HepG2 (cell line): ENCODE measurements around the gene NOS1. TPM values are rescaled to one million over a fixed set of nuclear protein-coding genes. Genes with fewer than 3 reads are reported as not detected.
A peak's percentile ranks its signal among the peaks of the same experiment; 100 is the strongest.

ENCODE experiments used
- CC2D1A ChIP-seq: sonication (generic); formaldehyde crosslinking; IDR thresholded peaks from 2 replicates; pipeline ENCODE4 v1.8.1; 2023; ENCODE audit warnings: mild to moderate bottlenecking, missing genetic modification reagents
- CCDC6 ChIP-seq: sonication (generic); formaldehyde crosslinking; IDR thresholded peaks from 2 replicates; pipeline ENCODE4 v1.8.1; 2022; ENCODE audit warnings: mild to moderate bottlenecking, missing genetic modification reagents, moderate library complexity
- CENPX ChIP-seq: sonication (generic); formaldehyde crosslinking; IDR thresholded peaks from 2 replicates; pipeline ENCODE4 v1.9.0; 2021; ENCODE audit warnings: mild to moderate bottlenecking, missing genetic modification reagents, moderate library complexity
- CHD4 ChIP-seq: fragments of 200-600 bp; sonication (generic); IDR thresholded peaks from 2 replicates; pipeline ENCODE4 v1.7.0; 2017; ENCODE audit warnings: mild to moderate bottlenecking, low read length, borderline replicate concordance
- GLI4 ChIP-seq: sonication (generic); formaldehyde crosslinking; IDR thresholded peaks from 2 replicates; pipeline ENCODE4 v1.5.1; 2020; ENCODE audit warnings: missing genetic modification reagents, mild to moderate bottlenecking, moderate library complexity, borderline replicate concordance
- KDM3A ChIP-seq: IDR thresholded peaks from 2 replicates; pipeline ENCODE4 v1.6.1; 2018; ENCODE audit warnings: low read depth, missing compliant biosample characterization
- KMT2A ChIP-seq: sonication (generic); formaldehyde crosslinking; IDR thresholded peaks from 2 replicates; pipeline ENCODE4 v1.4.0; 2020; ENCODE audit warnings: missing genetic modification reagents
- MTF2 ChIP-seq: sonication (generic); formaldehyde crosslinking; IDR thresholded peaks from 2 replicates; pipeline ENCODE4 v1.5.0; 2020; ENCODE audit warnings: missing genetic modification reagents, borderline replicate concordance
- MXD1 ChIP-seq: sonication (generic); formaldehyde crosslinking; IDR thresholded peaks from 2 replicates; pipeline ENCODE4 v1.4.0; 2020; ENCODE audit warnings: mild to moderate bottlenecking, missing genetic modification reagents
- NFATC3 ChIP-seq: sonication (generic); formaldehyde crosslinking; IDR thresholded peaks from 2 replicates; pipeline ENCODE4 v1.5.1; 2020; ENCODE audit warnings: mild to moderate bottlenecking, missing genetic modification reagents
- SRF ChIP-seq: IDR thresholded peaks from 2 replicates; pipeline ENCODE4 v1.6.1; 2011; ENCODE audit warnings: mild to moderate bottlenecking, low read depth, low read length, moderate library complexity
- THAP9 ChIP-seq: sonication (generic); formaldehyde crosslinking; IDR thresholded peaks from 2 replicates; pipeline ENCODE4; 2020; ENCODE audit warnings: missing genetic modification reagents, mild to moderate bottlenecking, borderline replicate concordance
- THYN1 ChIP-seq: sonication (generic); formaldehyde crosslinking; IDR thresholded peaks from 2 replicates; pipeline ENCODE4 v1.8.1; 2023; ENCODE audit warnings: low read depth, mild to moderate bottlenecking, moderate library complexity, missing genetic modification reagents, borderline replicate concordance
- TRAFD1 ChIP-seq: sonication (generic); formaldehyde crosslinking; IDR thresholded peaks from 2 replicates; pipeline ENCODE4 v1.5.1; 2020; ENCODE audit warnings: missing genetic modification reagents, mild to moderate bottlenecking, borderline replicate concordance
- USF2 ChIP-seq, 2 experiments: sonication (generic) in 1 of 2; formaldehyde crosslinking in 1 of 2; IDR thresholded peaks; 2 replicates each; pipeline versions ENCODE4 v1.5.1 to v1.6.1; 2011 to 2020; ENCODE audit warnings: borderline replicate concordance in 1 of 2, low read depth in 1 of 2, low read length in 1 of 2, mild to moderate bottlenecking in 1 of 2, missing genetic modification reagents in 1 of 2, moderate library complexity in 1 of 2
- ZBTB37 ChIP-seq: sonication (generic); formaldehyde crosslinking; IDR thresholded peaks from 2 replicates; pipeline ENCODE4 v1.4.0; 2020; ENCODE audit warnings: mild to moderate bottlenecking, missing genetic modification reagents
- ZFP37 ChIP-seq: sonication (generic); formaldehyde crosslinking; IDR thresholded peaks from 2 replicates; pipeline ENCODE4 v1.4.0; 2020; ENCODE audit warnings: missing genetic modification reagents, borderline replicate concordance
- ZNF253 ChIP-seq: sonication (generic); formaldehyde crosslinking; IDR thresholded peaks from 2 replicates; pipeline ENCODE4 v1.8.0; 2022; ENCODE audit warnings: mild to moderate bottlenecking, missing genetic modification reagents, borderline replicate concordance
- ZNF331 ChIP-seq: sonication (generic); formaldehyde crosslinking; IDR thresholded peaks from 2 replicates; pipeline ENCODE4 v1.4.0; 2020; ENCODE audit warnings: missing genetic modification reagents
- polyA plus RNA-seq, 8 experiments: library from polyadenylated mRNA; depleted of rRNA in 3 of 8; stranded (reverse) in 7 of 8; unstranded in 1 of 8; fragments of >200 nt; fragmentation: Illumina TruSeq in 4 of 8; extraction: Trizol in 4 of 8; gene quantifications; 2 replicates each; pipeline versions ENCODE4 v1.2.1 to v1.2.3, GENCODE V29; 2011 to 2016; ENCODE audit warnings: low read depth in 4 of 8, missing spikeins in 1 of 8, mixed read lengths in 1 of 8; ENCODE audit not compliant: insufficient read depth in 1 of 8
- total RNA-seq, 5 experiments: library from RNA; depleted of rRNA; stranded (reverse); fragments of >200 nt; fragmentation: Illumina TruSeq; extraction: Trizol; gene quantifications; 2 replicates each; pipeline ENCODE4 v1.2.3, GENCODE V29; 2016; ENCODE audit warnings: low read depth in 1 of 5

NOS1 gene
- total and polyA plus RNA-seq, 2 of the 13 experiments (the other 11 are each of a cell fraction or from before 2014, with no cell fraction given): not detected

- TF ChIP-seq ZNF331: no peak
- TF ChIP-seq KDM3A: no peak
- TF ChIP-seq THAP9 (CRISPR knock-in tag): no peak
- TF ChIP-seq SRF: no peak
- no peak for TF ChIP-seq TRAFD1 (CRISPR knock-in tag)
- no peak for TF ChIP-seq ZNF253 (CRISPR knock-in tag)
- TF ChIP-seq CCDC6 (CRISPR knock-in tag): no peak
- TF ChIP-seq USF2 (IDR thresholded peaks at IDR 0.05; ENCODE audit: low read depth, low read length): no peak
- TF ChIP-seq USF2 (CRISPR knock-in tag; IDR thresholded peaks at IDR 0.05; ENCODE audit: borderline replicate concordance): no peak
- TF ChIP-seq MTF2 (CRISPR knock-in tag): no peak
- TF ChIP-seq CENPX (CRISPR knock-in tag): no peak
- no peak for TF ChIP-seq THYN1 (CRISPR knock-in tag)
- no peak for TF ChIP-seq CC2D1A (CRISPR knock-in tag)
- TF ChIP-seq ZBTB37 (CRISPR knock-in tag): no peak
- no peak for TF ChIP-seq CHD4
- TF ChIP-seq GLI4 (CRISPR knock-in tag): no peak
- no peak for TF ChIP-seq NFATC3 (CRISPR knock-in tag)
- TF ChIP-seq MXD1 (CRISPR knock-in tag): no peak
- TF ChIP-seq KMT2A (CRISPR knock-in tag): no peak; the same call in 1 of the 2 replicates
- 0 out of 2 replicates have a peak, but pooled peaks have one; percentile 24 for TF ChIP-seq ZFP37 (CRISPR knock-in tag)
Observed at GRCh38 chr12:117189725-117190209, 171.7 kb downstream of the NOS1 start (continued).
